Gastroesophageal sphincter (tissue), 3 donors: ENCODE measurements around the gene CTNNA3.
"Not testable (repeated sequence)": the region's sequence is repeated elsewhere in the genome, so short reads cannot be mapped to it uniquely, and the experiment has no call there.

Source experiments
- CTCF ChIP-seq, 4 experiments: fragments of 200-600 bp in 2 of 4; fragments of 450-650 bp in 2 of 4; sonication (generic) in 1 of 4; IDR thresholded peaks; one replicate each; pipeline ENCODE4 v1.5.1; 2017 to 2019; ENCODE audit warnings: antibody characterized with exemption in 4 of 4, mild to moderate bottlenecking in 2 of 4, moderate library complexity in 2 of 4
- EP300 ChIP-seq: sonication (generic); formaldehyde crosslinking; IDR thresholded peaks from one replicate; pipeline ENCODE4 v1.6.1; 2017; ENCODE audit warnings: antibody characterized with exemption, mild to moderate bottlenecking
- POLR2A ChIP-seq, 2 donors: fragments of 450-650 bp; IDR thresholded peaks; one replicate each; pipeline ENCODE4 v1.6.1; 2017; ENCODE audit warnings: antibody characterized with exemption in 2 of 2, mild to moderate bottlenecking in 2 of 2, moderate library complexity in 1 of 2

- TF ChIP-seq POLR2A (IDR thresholded peaks at IDR 0.05); CTCF (IDR thresholded peaks at IDR 0.05); EP300: not testable (repeated sequence)
Observed at GRCh38 chr10:67530990-67531389, 165.0 kb downstream of the CTNNA3 start.
